ENCODE results near the gene EDAR.

EDAR gene

DNA sequence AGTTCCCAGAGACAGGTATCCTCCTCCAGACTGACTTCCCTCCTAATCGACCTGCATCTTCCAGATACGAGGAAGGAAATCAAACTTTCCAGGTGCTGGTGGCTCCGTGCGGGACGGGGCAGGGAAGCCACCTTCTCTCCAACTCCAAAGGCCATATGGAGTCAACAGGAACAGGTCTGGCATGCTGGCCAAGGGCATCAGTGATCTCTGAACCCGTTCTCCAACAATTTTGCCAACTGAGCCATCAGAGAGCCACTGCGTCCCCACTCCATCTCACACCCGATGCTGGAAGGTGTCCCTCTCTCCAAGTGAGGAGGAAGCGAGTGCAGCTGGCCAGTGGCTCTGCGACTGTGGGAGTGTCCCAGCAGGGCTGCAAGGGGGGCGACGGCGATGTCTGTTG, 5.4 kb downstream of the EDAR start:
- TF ChIP-seq, protein P1, sequence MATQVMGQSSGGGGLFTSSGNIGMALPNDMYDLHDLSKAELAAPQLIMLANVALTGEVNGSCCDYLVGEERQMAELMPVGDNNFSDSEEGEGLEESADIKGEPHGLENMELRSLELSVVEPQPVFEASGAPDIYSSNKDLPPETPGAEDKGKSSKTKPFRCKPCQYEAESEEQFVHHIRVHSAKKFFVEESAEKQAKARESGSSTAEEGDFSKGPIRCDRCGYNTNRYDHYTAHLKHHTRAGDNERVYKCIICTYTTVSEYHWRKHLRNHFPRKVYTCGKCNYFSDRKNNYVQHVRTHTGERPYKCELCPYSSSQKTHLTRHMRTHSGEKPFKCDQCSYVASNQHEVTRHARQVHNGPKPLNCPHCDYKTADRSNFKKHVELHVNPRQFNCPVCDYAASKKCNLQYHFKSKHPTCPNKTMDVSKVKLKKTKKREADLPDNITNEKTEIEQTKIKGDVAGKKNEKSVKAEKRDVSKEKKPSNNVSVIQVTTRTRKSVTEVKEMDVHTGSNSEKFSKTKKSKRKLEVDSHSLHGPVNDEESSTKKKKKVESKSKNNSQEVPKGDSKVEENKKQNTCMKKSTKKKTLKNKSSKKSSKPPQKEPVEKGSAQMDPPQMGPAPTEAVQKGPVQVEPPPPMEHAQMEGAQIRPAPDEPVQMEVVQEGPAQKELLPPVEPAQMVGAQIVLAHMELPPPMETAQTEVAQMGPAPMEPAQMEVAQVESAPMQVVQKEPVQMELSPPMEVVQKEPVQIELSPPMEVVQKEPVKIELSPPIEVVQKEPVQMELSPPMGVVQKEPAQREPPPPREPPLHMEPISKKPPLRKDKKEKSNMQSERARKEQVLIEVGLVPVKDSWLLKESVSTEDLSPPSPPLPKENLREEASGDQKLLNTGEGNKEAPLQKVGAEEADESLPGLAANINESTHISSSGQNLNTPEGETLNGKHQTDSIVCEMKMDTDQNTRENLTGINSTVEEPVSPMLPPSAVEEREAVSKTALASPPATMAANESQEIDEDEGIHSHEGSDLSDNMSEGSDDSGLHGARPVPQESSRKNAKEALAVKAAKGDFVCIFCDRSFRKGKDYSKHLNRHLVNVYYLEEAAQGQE (IDR thresholded peaks at IDR 0.05; ENCODE audit: insufficient read depth in 1 of 2, low read depth in 2 of 2, low read length in 2 of 2), result no peak
- no peak for TF ChIP-seq SIN3A (IDR thresholded peaks at IDR 0.05; ENCODE audit: borderline replicate concordance, insufficient read depth, low read length)

DNA sequence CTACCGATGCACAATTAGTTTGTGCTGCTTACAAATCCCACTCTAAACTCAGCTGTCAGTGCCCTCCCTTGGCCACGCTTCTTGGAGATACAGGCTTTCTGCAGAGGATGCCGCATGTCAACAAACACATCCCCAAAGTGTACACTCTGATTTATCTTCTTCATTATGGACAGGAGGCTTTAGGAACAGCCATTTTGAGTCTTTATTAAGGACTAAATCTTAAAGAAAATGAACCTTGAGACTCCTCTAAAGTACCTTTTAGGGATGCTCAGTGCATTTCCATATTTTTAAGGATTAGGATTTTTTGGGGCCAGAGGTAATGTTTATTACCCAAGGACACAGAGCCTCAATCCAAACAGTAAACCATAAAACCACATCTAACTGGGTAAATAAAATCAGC, 6.0 kb downstream of the EDAR start:
- TF ChIP-seq FOXP2 (optimal IDR thresholded peaks at IDR 0.05; ENCODE audit: borderline replicate concordance, extremely low read depth, extremely low read length, insufficient read depth) (no peak), TAF1 (IDR thresholded peaks at IDR 0.05; ENCODE audit: borderline replicate concordance, insufficient read depth, low read length) (no peak), POLR2AphosphoS5 (IDR thresholded peaks at IDR 0.05; ENCODE audit: low read depth, low read length) (no peak), SIN3A (IDR thresholded peaks at IDR 0.05; ENCODE audit: borderline replicate concordance, insufficient read depth, low read length) (no peak)
- TF ChIP-seq, protein P1 (IDR thresholded peaks at IDR 0.05; ENCODE audit: insufficient read depth in 1 of 2, low read depth in 2 of 2, low read length in 2 of 2), result no peak

DNA sequence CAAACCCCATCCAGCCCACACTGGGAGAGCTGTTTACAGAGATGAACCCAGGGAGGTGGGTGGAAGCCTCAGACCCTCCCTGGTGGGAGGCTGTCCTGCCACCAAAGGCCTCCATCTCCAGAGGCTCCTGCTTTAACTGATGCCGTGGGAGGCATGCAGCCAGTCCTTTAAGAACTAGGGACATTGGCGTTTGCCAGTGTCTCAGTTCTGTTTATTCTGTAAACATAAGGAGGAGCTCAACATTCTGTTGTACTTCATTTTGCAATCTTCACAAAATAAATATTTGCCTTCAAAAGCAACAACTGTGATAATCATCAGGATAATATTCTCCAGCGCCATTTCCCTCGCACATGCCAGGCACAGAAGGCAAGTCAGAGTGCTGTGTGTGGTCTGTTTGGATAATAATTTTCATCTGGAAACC, 6.8 kb downstream of the EDAR start:
- TF ChIP-seq FOXP2 (optimal IDR thresholded peaks at IDR 0.05; ENCODE audit: borderline replicate concordance, extremely low read depth, extremely low read length, insufficient read depth) (no peak), SIN3A (IDR thresholded peaks at IDR 0.05; ENCODE audit: borderline replicate concordance, insufficient read depth, low read length) (no peak), POLR2AphosphoS5 (IDR thresholded peaks at IDR 0.05; ENCODE audit: low read depth, low read length) (no peak), TAF1 (IDR thresholded peaks at IDR 0.05; ENCODE audit: borderline replicate concordance, insufficient read depth, low read length) (no peak)
- TF ChIP-seq, protein P1 (IDR thresholded peaks at IDR 0.05; ENCODE audit: insufficient read depth in 1 of 2, low read depth in 2 of 2, low read length in 2 of 2), result no peak

DNA sequence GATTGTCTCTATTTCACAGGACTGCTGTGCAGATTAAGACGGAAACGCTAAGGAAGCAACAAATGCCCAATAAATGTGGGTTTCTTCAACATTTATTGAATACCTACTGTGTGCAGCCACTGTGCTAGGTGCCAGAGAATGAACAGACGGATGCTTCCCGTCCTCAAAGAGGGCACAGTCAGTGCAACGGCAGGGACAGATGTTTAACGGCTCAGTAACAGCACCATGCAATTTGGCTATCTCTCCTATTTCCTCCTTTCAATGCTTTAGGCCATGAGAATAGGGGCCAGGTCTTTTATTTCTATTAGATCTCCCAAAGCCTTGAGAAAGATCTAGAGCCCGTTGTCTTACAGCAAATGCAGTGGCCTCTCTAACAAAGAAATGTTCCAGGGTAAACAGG, 7.2 kb downstream of the EDAR start:
- TF ChIP-seq TAF1 (IDR thresholded peaks at IDR 0.05; ENCODE audit: borderline replicate concordance, insufficient read depth, low read length) (no peak), POLR2AphosphoS5 (IDR thresholded peaks at IDR 0.05; ENCODE audit: low read depth, low read length) (no peak), FOXP2 (optimal IDR thresholded peaks at IDR 0.05; ENCODE audit: borderline replicate concordance, extremely low read depth, extremely low read length, insufficient read depth) (no peak), SIN3A (IDR thresholded peaks at IDR 0.05; ENCODE audit: borderline replicate concordance, insufficient read depth, low read length) (no peak)
- TF ChIP-seq, protein P1 (IDR thresholded peaks at IDR 0.05; ENCODE audit: insufficient read depth in 1 of 2, low read depth in 2 of 2, low read length in 2 of 2), result no peak

DNA sequence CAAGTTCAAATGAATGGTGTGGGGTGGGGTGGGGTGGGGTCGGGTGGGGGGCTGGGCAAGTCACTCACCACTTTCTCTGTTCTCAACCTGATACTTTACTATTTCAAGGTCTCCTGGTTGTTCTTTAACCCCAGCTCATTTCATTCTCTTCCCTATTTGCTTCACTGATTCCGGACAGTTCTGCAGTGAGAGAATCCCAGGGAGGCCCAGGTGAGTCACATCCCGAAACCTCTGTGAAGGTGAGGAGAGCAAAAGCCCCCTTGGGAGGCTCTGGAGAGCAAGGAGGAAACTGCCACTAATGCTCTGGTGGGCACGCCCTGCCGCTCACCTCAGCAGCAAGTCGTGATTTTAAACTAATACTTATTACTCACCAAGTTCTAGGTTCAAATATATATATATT, 8.9 kb downstream of the EDAR start:
- no peak for TF ChIP-seq FOXP2 (optimal IDR thresholded peaks at IDR 0.05; ENCODE audit: borderline replicate concordance, extremely low read depth, extremely low read length, insufficient read depth)
- TF ChIP-seq, protein P1 (IDR thresholded peaks at IDR 0.05; ENCODE audit: insufficient read depth in 1 of 2, low read depth in 2 of 2, low read length in 2 of 2), result no peak
- no peak for TF ChIP-seq SIN3A (IDR thresholded peaks at IDR 0.05; ENCODE audit: borderline replicate concordance, insufficient read depth, low read length)
- TF ChIP-seq TAF1 (IDR thresholded peaks at IDR 0.05; ENCODE audit: borderline replicate concordance, insufficient read depth, low read length), result no peak
- no peak for TF ChIP-seq POLR2AphosphoS5 (IDR thresholded peaks at IDR 0.05; ENCODE audit: low read depth, low read length)
